Islet precursor cell (in vitro differentiated cells): ENCODE measurements around the gene ADAM23.

Source experiments
- DNase-seq: peaks from one replicate; pipeline ENCODE4 v3.0.0-alpha.2; 2018

Gene ADAM23

GRCh38 chr2:206443735-206444527 is 599 bp downstream of the ADAM23 start:
- peak; percentile 74 for DNase-seq

DNA sequence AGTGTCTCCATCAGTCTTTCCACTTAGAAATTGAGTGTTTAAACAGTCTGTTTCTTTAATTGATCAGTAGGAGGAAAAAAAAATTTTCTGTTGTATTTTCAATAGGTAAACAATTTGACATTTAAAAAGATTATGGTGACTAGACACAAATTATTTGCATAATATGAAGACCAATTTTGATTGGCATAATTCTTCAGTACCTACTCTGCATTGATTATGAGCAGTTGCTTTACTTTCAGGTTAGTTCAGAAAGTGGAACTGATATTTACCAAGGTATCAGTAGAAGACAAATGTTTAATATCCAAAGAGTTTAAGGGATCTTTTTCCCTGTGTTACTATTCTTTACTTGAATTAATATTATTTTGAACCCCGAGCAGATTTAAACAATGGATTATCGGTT is 2.6 kb downstream of the ADAM23 start:
- no peak for DNase-seq

DNA sequence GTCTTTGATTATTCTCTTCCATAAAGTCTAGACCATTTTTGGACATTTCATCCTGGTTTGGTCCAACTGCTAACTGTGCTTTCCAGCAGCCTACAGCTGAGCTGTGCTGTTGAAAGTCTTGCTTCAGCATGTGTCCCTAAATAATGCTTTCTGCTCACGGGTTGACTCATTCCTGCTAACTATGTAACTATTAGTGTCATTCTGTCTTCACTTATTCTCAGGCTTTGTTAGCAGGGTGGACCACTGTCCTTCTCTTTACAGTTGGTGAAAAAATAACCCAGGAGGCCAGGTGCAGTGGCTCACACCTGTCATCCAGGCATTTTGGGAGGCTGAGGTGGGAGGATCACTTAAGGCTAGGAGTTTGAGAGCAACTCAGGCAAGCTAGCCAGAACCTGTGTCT is 8.9 kb downstream of the ADAM23 start:
- no peak for DNase-seq

GRCh38 chr2:206452750-206453149 is 9.4 kb downstream of the ADAM23 start:
- no peak for DNase-seq

DNA sequence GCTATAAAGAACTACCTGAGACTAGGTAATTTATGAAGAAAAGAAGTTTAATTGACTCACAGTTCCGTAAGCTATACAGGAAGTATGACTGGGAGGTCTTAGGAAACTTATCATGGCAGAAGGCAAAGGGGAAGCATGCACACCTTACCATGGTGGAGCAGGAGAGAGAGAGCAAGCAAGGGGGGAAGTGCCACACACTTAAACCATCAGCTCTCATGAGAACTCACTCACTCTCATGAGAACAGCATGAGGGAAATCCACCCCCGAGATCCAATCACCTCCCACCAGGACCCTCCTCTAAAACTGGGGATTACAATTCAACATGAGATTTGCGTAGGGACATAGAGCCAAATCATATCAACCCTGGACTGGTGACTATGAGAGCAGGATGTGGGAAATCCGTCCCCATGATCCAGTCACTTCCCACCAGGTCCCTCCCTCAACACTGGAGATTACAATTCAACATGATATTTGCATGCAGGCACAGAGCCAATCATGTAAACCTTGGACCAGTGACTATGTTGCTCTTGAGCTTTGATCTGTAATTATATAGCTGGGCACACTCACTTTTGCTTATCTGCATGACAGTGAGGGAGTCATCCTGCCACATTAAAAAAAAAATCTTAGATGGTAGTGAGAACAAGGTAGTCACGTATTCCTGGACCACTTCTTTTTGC is 12.9 kb downstream of the ADAM23 start:
- no peak for DNase-seq

GRCh38 chr2:206457188-206457634 is 13.9 kb downstream of the ADAM23 start:
- no peak for DNase-seq

GRCh38 chr2:206462240-206462854 is 19.0 kb downstream of the ADAM23 start:
- DNase-seq: no peak

DNA sequence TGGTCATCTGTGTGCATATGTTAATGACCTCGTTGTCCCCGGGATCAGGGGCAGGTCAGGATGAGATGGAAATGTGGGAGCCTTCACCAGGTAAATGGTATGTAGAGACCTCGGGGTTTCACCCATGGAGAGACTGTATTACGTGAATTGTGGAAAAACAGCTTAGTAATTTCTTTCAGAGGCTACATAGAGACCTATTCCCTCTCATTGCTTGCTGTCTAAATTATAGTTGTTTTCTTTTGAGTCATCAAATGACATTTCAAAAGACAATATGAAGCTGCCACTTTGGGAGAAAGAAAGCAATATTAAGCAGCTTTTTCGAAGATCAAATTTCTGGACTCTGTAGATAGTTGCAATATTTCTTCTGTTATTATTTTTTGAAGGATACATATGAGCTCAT is 20.4 kb downstream of the ADAM23 start:
- no peak for DNase-seq

DNA sequence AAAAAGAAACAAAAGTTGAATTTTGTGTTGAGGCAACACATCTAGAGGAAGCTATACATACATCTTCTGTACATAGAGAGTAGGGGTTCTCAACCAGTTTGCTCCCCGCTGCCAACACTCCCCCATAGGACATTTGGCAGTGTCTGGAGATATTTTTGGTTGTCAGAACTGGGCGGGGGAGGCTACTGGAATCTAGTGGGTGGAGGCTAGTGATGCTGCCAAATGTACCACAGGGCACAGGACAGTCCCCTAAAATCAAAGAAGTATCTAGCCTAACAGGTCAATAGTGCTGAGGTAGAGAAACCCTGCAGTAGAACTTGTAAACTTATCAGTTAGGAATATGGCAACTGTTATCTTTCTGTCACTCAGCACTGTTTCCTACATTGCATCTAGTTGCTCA is 21.3 kb downstream of the ADAM23 start:
- DNase-seq: no peak

GRCh38 chr2:206471524-206472062 is 28.3 kb downstream of the ADAM23 start:
- no peak for DNase-seq

- DNase-seq: no peak
Observed at GRCh38 chr2:206472094-206472493, 28.8 kb downstream of the ADAM23 start.

GRCh38 chr2:206474099-206474498 is 30.8 kb downstream of the ADAM23 start:
- no peak for DNase-seq

DNA sequence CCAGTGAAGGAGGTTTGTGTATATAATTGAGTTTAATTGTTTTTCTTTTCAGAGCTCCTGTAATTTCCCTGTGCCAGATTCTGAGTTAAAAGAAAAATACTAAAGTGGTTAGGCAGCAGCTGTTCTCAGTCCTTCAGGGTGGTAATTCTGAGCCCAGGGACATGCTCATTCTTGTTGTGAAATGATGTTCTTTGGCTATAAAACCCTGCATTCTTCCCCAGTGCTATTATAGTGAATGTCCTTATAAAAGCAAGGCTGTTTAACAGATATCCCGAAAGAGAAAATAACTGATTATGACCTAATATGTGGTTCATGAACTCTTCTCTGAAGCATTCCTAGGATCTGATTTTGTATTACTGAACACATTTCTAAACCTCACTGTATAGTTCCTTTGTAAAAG is 34.0 kb downstream of the ADAM23 start:
- DNase-seq: no peak

GRCh38 chr2:206478340-206478739 is 35.0 kb downstream of the ADAM23 start:
- DNase-seq: no peak

GRCh38 chr2:206480161-206480560 is 36.8 kb downstream of the ADAM23 start:
- DNase-seq: no peak

GRCh38 chr2:206480620-206481019 is 37.3 kb downstream of the ADAM23 start:
- no peak for DNase-seq

DNA sequence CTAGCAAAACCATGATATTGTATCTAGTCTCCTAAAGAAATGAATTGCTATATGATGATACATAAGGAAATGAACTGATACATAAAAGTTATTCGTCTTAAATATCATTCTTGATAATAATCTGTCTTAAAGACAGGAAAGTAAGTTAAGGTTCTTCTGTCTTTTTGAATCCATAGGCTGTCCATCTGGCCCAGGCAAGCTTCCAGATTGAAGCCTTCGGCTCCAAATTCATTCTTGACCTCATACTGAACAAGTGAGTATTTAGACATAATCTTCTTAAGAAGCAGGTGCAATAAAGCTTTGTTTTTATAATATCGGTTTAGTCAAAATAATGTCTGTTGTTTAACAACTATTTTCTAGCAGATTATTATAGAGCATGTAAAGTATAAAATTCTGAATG is 37.7 kb downstream of the ADAM23 start:
- DNase-seq: no peak

- DNase-seq: no peak
Observed at GRCh38 chr2:206482123-206482522, 38.8 kb downstream of the ADAM23 start.

GRCh38 chr2:206482633-206483032 is 39.3 kb downstream of the ADAM23 start:
- no peak for DNase-seq

DNA sequence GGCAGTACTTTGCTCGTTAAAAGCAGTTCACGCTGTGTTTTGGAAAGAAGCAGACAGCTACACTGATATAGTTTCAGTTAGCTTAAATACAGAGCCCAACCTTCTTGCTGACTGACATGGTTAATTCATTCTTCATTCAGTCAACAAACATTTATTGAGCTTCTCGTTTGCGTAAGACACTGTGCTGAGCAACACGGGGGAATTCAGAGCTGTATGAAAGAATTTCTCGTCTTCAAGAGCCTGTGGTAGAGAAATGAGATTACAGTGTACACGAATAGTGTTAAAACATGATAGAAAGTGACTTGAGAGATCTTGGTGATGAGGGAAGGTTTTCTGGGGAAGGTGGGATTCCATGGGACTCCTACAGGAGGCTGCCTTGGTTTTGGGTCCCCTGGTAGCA is 44.7 kb downstream of the ADAM23 start:
- DNase-seq: no peak

- DNase-seq: no peak
Observed at GRCh38 chr2:206488623-206489022, 45.3 kb downstream of the ADAM23 start.

- DNase-seq: no peak
Observed at GRCh38 chr2:206494061-206494460, 50.7 kb downstream of the ADAM23 start.

DNA sequence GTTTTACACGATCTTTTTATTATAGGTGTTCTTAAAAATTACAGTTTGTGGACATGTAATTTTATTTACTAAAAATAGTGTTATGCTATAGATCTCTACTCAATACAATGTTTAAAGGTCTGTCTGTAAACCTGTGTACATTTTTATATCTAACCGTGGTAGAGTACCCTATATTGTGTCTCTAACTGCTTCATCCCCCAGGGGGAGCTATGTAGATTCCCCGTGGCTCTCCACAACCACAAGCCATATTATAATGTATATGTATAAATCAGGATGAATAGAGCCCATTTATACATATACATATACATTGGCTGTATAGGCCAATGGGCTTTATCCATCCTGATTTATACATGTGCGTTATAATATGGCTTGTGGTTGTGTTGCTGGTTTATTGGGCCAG is 59.4 kb downstream of the ADAM23 start:
- DNase-seq: no peak

GRCh38 chr2:206511283-206511682 is 68.0 kb downstream of the ADAM23 start:
- DNase-seq: no peak
